22Rv1 (cell line): Measurements from ENCODE around the gene TRPC4.

Source experiments
- H3K27ac ChIP-seq: fragments of 450-650 bp; 2 replicates; pipeline ENCODE4 v1.5.1; 2017
- ZFX ChIP-seq: fragments of 450-650 bp; IDR thresholded peaks from 2 replicates; pipeline ENCODE4 v1.6.1; 2017; ENCODE audit warnings: antibody characterized with exemption, borderline replicate concordance
- TF ChIP-seq, protein P1 (sequence below): fragments of 450-650 bp; IDR thresholded peaks from 2 replicates; pipeline ENCODE4 v1.5.1; 2017; ENCODE audit warnings: mild to moderate bottlenecking

TRPC4 gene

DNA sequence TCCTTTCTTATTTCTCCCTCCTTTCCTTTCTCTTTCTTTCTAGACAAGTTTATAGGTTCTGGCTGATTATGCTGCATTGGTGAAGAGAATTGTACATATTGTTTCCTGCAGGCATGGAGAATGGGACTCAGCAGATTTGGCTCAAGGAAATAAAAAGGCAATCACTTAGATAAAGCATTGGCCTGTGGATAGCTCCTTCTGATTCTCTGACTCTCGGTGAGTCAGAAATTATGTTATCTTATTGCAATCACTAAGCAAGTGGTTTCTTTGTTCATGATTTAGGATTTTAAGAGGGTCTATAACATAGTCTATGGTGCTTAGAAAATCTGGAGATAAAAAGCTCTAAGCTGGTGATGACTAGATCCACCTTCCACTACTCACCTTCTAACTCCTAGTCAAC, 217.0 kb downstream of the TRPC4 start:
- TF ChIP-seq, protein P1, sequence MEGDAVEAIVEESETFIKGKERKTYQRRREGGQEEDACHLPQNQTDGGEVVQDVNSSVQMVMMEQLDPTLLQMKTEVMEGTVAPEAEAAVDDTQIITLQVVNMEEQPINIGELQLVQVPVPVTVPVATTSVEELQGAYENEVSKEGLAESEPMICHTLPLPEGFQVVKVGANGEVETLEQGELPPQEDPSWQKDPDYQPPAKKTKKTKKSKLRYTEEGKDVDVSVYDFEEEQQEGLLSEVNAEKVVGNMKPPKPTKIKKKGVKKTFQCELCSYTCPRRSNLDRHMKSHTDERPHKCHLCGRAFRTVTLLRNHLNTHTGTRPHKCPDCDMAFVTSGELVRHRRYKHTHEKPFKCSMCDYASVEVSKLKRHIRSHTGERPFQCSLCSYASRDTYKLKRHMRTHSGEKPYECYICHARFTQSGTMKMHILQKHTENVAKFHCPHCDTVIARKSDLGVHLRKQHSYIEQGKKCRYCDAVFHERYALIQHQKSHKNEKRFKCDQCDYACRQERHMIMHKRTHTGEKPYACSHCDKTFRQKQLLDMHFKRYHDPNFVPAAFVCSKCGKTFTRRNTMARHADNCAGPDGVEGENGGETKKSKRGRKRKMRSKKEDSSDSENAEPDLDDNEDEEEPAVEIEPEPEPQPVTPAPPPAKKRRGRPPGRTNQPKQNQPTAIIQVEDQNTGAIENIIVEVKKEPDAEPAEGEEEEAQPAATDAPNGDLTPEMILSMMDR: no peak
- no peak for TF ChIP-seq ZFX
- no peak overlapping the region for H3K27ac ChIP-seq

DNA sequence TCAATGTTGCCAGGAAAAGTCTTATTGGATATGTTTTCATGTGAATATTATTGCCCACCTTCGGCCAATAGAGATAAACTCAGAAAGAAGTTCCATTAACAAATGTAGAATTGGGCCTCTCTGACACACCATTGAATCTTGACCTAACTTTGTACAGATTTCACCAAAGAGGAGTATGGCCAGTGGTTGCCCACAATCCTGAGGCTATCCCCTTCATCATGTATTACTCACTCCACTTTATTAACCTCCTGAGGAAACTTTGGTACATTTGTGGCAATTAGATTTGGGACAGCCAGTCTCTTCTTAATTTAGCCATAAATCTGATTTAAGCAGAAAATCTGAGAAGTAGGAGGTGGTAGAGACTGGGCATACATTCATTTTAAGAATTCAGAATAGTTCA, 217.7 kb downstream of the TRPC4 start:
- H3K27ac ChIP-seq: no peak overlapping the region
- no peak for TF ChIP-seq ZFX
- TF ChIP-seq, protein P1: no peak

DNA sequence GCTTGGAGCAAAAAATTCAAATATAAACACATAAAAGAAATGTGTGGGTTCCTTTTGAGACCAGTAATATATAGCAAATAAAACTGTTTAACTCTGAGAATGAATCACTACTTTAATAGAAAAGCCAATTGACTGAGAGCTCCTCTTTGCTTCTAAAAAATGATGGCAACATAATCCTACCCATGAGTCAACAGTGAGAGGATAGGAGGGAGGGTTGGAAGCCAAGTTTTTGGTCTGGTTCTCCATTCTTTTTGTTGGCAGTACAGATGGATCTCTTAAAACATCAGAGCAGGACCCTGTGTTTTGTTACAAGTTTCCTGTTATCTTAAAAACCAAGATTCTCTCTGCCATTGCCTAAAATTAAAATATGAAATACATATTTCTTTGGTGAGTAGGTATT, 221.0 kb downstream of the TRPC4 start:
- TF ChIP-seq ZFX: no peak
- TF ChIP-seq, protein P1: no peak
- H3K27ac ChIP-seq: no peak overlapping the region

DNA sequence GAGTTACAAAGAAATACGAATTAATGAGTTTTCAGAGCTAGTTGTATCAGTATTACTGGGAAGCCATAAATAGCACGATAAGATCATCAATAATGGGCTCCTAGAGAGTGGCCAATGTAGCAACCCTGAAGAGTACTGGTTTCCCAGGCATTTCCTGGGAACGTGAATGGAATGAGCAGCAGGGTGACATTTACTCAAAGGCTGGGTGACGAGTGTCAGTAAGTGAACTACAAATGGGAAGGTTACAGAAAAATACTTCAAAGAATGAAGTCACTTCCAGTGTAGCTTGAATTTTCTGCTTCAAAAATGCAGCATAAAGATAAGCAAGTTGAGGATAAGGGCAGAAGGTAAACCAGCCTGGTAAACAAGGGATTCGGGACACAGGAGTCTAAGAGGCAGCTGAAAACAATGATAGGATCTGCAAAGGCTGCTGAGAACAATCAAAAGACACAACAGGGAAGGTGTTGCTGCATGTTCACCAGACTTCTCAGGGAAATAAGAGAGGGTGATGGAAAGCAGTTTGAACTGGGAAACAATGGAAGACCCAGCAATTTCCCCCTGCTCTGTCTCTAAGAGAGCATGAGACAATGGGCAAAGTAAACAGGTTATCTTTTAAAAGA, 222.4 kb downstream of the TRPC4 start:
- TF ChIP-seq ZFX: no peak
- TF ChIP-seq, protein P1: no peak
- H3K27ac ChIP-seq: no peak overlapping the region

DNA sequence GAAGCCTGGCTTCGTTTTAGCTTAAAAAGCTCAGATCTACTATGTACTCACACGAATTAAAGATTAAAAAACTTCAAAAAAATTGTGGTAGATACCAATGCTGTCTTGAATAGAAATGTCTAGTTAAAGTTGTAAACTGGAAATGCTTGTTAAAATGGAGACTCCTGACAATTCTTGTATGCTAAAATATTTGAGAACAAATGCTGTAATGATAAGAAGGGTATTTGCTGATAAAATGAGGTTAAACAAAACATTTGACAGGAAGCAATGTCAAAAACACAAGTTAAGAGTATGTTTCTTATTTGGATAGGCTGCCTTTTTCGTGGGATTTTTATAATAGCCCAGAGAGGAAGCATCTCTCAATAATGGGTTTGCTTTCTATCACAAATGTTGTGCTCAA, 223.0 kb downstream of the TRPC4 start:
- H3K27ac ChIP-seq: no peak overlapping the region
- TF ChIP-seq, protein P1: no peak
- TF ChIP-seq ZFX: no peak

DNA sequence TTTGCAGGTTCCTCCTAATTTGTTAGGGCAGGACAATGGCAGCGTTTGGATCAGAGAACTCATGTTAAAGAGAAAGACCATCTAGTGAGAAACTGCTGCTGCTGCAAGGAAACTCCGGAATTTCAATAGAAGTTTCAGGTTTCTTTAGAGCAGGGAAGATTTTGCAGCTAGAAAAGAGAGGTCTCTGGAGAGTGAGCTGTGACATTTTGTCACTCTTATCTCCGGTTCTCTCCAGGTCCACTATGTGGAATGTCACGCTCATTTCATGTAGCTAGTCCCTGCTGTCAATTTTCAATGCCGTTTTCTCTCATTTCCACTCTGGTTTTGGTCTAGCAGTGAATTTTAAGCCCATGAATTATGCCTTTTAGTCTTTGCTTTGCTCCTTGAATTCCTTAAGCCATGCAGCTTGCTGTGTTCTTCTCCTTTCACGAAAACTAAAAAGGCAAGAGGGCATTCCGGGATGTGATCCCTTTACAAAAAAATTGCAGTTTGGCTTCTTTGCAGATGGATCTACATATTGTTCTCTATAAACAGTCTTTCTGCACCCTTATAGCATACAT, 224.3 kb downstream of the TRPC4 start:
- no peak overlapping the region for H3K27ac ChIP-seq
- TF ChIP-seq, protein P1: no peak

DNA sequence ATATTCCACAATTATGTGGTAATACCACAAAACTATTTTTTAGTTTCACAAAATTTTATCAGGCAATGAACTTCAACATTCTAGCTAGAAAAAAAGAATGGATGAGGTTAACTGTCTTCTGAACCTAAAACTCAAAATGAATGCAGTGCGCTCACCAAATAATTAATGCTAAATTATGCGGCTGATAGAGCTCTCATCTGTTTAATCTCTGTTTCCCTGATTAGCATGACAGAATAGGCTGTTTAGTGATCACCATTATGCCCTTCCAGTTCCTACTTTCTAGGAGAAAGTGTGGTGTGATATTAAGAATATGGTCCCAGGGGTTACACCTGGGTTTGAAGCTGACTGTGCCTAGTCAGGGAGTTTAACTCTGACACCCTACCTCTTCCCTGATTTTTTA, 228.2 kb downstream of the TRPC4 start:
- TF ChIP-seq ZFX: no peak
- TF ChIP-seq, protein P1: no peak
- no peak overlapping the region for H3K27ac ChIP-seq
